Measurements from ENCODE around the gene SPHK1. TPM values are rescaled to one million over a fixed set of nuclear protein-coding genes. Genes with fewer than 3 reads are reported as not detected.

SPHK1 gene
- polyA plus RNA-seq, 1 donor from 2014 or later = 2.7 TPM

GRCh38 chr17:76353599-76354316 is 30.7 kb upstream of the SPHK1 start, which contains the start of gene PRPSAP1:
Gene PRPSAP1, minus strand, starts transcription at chr17:76353916. Its CDS starts 213 bp downstream, at chr17:76353703.
- Histone ChIP-seq H4K20me1 (ENCODE audit: insufficient read depth) (no peaks in the 10 kb centered on the region), H3K27me3 (ENCODE audit: insufficient read depth, low read depth, low read length) (no peaks in the 10 kb centered on the region), H3K27ac (ENCODE audit: low read length) (peak within 1 kb of the TSS; percentile 78), H3K9me3 (ENCODE audit: low read length) (no peaks in the 10 kb centered on the region), H3K4me3 (ENCODE audit: low read length) (peak within 1 kb of the TSS; percentile 98), H3K36me3 (ENCODE audit: insufficient read depth, low read length) (no peaks in the 10 kb centered on the region), H3K9me2 (ENCODE audit: insufficient read depth, low read length) (no peaks in the 10 kb centered on the region), H3K4me2 (ENCODE audit: low read length) (peak within 1 kb of the TSS; percentile 80), H3F3A (ENCODE audit: insufficient read depth, low read length, poor library complexity, severe bottlenecking) (no peaks in the 10 kb centered on the region), H3K9ac (ENCODE audit: low read length) (peak within 1 kb of the TSS; percentile 82), H2AFZ (ENCODE audit: low read depth, low read length) (peak within 1 kb of the TSS; percentile 89), H3K79me2 (replicated peaks; ENCODE audit: insufficient read depth, low read length) (peaks cover 9% of the 10 kb centered on the region)
- TF ChIP-seq TAF1 (IDR thresholded peaks at IDR 0.05; ENCODE audit: low read depth) (peak; percentile 64), MXI1 (conservative IDR thresholded peaks at IDR 0.05; ENCODE audit: poor library complexity, severe bottlenecking) (peak; percentile 81), EZH2 (IDR thresholded peaks at IDR 0.05; ENCODE audit: borderline replicate concordance, insufficient read depth, low read length, poor library complexity, severe bottlenecking) (no peak), REST (IDR thresholded peaks at IDR 0.05; ENCODE audit: borderline replicate concordance) (peak; percentile 35), RAD21 (conservative IDR thresholded peaks at IDR 0.05) (peak; percentile 42), POLR2AphosphoS5 (IDR thresholded peaks at IDR 0.05) (peak; percentile 84), EP300 (conservative IDR thresholded peaks at IDR 0.05; ENCODE audit: poor library complexity, severe bottlenecking) (peak; percentile 53), SMC3 (conservative IDR thresholded peaks at IDR 0.05; ENCODE audit: poor library complexity) (no peak)
- TF ChIP-seq, protein P1, sequence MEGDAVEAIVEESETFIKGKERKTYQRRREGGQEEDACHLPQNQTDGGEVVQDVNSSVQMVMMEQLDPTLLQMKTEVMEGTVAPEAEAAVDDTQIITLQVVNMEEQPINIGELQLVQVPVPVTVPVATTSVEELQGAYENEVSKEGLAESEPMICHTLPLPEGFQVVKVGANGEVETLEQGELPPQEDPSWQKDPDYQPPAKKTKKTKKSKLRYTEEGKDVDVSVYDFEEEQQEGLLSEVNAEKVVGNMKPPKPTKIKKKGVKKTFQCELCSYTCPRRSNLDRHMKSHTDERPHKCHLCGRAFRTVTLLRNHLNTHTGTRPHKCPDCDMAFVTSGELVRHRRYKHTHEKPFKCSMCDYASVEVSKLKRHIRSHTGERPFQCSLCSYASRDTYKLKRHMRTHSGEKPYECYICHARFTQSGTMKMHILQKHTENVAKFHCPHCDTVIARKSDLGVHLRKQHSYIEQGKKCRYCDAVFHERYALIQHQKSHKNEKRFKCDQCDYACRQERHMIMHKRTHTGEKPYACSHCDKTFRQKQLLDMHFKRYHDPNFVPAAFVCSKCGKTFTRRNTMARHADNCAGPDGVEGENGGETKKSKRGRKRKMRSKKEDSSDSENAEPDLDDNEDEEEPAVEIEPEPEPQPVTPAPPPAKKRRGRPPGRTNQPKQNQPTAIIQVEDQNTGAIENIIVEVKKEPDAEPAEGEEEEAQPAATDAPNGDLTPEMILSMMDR (IDR thresholded peaks at IDR 0.05; ENCODE audit: poor library complexity, severe bottlenecking) = peak; percentile 60

GRCh38 chr17:76354317-76354729 is 30.1 kb upstream of the SPHK1 start:
- Histone ChIP-seq H3K27me3 (ENCODE audit: insufficient read depth, low read depth, low read length) (no peaks in the 10 kb centered on the region), H2AFZ (ENCODE audit: low read depth, low read length) (peak overlapping the region; percentile 89), H4K20me1 (ENCODE audit: insufficient read depth) (no peaks in the 10 kb centered on the region), H3K79me2 (replicated peaks; ENCODE audit: insufficient read depth, low read length) (peaks cover 9% of the 10 kb centered on the region), H3K9me2 (ENCODE audit: insufficient read depth, low read length) (no peaks in the 10 kb centered on the region), H3K4me2 (ENCODE audit: low read length) (peak overlapping the region; percentile 80), H3K9ac (ENCODE audit: low read length) (peak overlapping the region; percentile 82), H3K4me3 (ENCODE audit: low read length) (peak overlapping the region; percentile 98), H3K27ac (ENCODE audit: low read length) (peak overlapping the region; percentile 78), H3K36me3 (ENCODE audit: insufficient read depth, low read length) (no peaks in the 10 kb centered on the region), H3F3A (ENCODE audit: insufficient read depth, low read length, poor library complexity, severe bottlenecking) (no peaks in the 10 kb centered on the region), H3K9me3 (ENCODE audit: low read length) (no peaks in the 10 kb centered on the region)
- TF ChIP-seq RAD21 (conservative IDR thresholded peaks at IDR 0.05) (no peak), TAF1 (IDR thresholded peaks at IDR 0.05; ENCODE audit: low read depth) (no peak), EP300 (conservative IDR thresholded peaks at IDR 0.05; ENCODE audit: poor library complexity, severe bottlenecking) (no peak), EZH2 (IDR thresholded peaks at IDR 0.05; ENCODE audit: borderline replicate concordance, insufficient read depth, low read length, poor library complexity, severe bottlenecking) (no peak), SMC3 (conservative IDR thresholded peaks at IDR 0.05; ENCODE audit: poor library complexity) (no peak), POLR2AphosphoS5 (IDR thresholded peaks at IDR 0.05) (no peak)
- TF ChIP-seq, protein P1 (IDR thresholded peaks at IDR 0.05; ENCODE audit: poor library complexity, severe bottlenecking) = no peak

Measured in neural cell (in vitro differentiated cells).